Fibroblast of skin of right biceps (primary cell): Measurements from ENCODE around the gene KLHL17.
A peak's percentile ranks its signal among the peaks of the same experiment; 100 is the strongest.

Experiments used
- DNase-seq: peaks from one replicate; pipeline ENCODE4 v3.0.0-alpha.2; 2013

The KLHL17 gene

DNA sequence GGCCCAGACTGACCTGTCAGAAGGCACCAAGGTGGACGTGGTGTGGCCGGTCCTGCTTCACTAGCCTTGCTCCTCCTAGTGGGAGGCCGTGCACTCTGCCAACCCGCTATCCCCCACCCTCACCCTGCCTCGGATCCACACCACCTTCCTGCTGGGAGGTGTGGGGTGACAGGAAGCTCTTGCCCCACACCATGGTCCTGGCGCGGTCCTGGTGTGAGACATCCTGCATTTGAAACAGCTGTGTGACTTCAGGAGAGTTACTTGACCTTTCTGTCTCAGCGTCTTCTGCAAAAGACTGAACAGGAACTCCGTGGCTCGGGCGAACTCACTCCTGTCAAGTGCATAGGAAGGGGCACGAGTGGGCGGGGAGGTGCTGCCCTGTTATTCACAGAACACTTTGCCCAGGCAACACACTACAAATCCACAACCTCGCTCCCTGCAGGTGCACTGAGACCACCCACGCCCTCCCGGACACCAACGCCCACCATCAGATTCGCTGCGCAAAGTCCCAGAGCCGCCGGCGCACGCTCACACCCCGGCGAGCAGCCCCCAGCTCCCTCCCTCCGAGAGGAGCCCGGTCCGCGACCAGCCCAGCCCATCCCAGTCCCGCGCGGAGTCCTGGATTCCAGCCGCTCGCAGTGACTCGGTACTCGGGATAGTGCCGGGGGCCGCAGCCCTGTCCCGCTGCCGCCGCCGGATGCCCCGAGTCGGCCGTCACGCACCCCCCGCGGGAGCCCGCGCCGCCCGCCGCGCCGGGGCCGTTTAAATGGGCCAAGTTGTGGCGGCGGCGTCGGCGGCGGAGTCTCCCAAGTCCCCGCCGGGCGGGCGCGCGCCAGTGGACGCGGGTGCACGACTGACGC, 37.0 kb upstream of the KLHL17 start, which contains the start of gene SAMD11:
Gene SAMD11 (plus strand): TSS at position 793 of the 860 bp plus-strand sequence. CDS start 509 bp downstream, outside the sequence.
- peak; percentile 94 for DNase-seq

DNA sequence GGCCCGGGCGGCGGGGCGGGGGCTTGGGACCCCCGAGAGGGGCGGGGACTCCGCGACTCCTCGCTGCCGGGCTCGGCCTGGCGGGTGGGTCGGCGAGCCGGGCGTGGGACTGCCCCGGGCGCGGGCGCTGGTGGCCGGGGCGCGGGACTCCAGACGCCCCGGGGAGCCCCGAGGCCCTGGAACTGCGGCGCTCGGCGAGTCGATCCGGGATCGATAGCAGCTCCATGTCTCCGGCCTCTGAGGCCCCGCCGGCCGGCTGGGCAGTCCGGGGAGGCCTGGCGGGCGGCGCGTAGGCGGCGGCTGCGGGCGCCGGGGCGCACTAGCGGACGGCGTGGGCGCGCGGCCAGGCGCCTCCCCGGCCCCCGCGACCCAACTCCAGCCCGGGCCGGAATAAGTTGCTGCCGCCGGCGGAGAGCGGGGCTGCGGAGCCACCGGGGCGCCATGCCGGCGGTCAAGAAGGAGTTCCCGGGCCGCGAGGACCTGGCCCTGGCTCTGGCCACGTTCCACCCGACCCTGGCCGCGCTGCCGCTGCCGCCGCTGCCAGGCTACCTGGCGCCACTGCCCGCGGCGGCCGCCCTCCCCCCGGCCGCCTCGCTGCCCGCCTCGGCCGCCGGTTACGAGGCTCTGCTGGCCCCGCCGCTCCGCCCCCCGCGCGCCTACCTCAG, 36.3 kb upstream of the KLHL17 start:
- no peak for DNase-seq

DNA sequence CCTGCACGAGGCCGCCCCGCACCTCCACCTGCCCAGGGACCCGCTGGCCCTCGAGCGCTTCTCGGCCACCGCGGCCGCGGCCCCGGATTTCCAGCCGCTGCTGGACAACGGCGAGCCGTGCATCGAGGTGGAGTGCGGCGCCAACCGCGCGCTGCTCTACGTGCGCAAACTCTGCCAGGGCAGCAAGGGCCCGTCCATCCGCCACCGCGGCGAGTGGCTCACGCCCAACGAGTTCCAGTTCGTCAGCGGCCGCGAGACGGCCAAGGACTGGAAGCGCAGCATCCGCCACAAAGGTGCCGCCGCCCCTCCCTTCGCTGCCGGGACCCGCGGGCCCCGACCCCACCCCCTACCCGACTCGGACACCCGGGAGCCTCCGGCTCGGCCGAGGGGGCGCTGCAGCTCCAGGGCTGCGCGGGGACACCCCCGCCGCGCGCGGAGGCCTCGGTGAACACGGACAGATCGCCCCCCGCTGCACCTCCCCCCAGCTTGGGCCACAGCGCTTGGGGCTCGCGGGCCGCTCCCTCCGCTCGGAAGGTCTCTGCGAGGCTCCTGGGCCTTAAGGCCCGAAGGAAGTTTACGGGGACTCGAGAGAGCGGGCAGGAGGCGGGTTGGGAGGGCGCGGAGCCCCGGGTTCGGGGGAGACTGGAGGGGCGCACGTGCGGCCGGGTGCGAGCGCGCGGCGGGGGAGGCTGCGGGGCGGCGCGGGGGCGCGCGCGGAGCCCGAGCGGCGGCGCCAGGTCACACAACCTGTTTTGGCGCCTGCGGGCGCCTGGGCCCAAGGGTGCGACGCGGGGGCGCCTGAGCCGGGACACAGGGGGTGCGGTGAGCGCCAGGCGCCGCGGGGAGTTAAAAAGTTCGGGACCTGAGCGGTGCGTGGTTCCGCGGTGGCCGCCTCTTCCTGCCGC, 35.5 kb upstream of the KLHL17 start:
- peak; percentile 63 for DNase-seq

DNA sequence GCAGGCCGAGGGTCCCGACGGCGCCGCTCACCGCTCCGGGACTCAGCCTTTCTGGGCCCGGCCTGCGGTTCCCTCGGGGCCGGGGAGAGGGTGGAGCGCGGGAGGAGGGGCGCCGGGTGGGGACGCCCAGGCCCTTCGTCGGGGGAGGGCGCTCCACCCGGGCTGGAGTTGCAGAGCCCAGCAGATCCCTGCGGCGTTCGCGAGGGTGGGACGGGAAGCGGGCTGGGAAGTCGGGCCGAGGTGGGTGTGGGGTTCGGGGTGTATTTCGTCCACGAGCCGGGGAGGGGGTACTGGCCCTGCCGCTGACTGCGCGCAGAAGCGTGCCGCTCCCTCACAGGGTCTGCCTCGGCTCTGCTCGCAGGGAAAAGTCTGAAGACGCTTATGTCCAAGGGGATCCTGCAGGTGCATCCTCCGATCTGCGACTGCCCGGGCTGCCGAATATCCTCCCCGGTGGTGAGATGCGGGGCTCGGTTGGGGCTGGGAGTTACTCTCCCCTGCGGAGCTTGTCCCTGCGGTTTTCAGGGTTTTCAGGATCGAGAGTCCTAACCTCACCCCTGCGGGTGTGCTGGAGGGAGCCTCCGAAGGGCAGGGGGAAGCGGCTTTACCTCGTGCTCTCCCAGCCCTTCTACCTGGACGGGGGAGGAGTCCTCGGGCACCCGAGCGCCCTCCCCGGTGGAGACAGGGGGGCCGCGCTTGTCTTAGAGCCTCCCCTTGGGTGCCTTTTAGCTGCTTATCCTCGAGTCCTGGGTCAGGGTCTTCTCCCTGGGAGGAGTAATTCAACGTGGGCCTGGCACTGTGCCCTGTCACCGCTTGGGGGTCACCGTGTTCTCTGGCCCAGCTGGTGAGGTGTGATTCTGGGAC, 34.6 kb upstream of the KLHL17 start:
- peak; percentile 71 for DNase-seq

DNA sequence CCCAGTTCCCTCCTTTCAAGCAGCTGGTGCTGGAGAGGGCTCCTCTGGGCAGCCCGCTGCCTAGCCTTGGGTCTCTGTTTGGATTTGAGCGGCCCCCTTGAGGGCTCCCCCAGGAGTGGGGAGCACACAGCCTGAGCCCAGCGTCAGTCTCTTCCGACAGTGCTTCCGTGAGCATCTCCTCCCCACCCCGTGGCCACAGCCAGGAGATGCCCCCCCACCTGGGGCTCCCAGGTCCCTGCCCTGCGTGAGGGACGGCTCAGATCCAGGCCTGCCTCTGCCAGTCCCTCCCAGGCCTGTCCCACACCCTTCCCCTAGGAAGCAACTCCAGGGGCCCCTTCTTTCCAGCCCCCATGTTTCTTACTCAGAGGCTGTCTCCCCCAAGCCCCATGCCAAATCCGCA, 33.1 kb upstream of the KLHL17 start:
- no peak for DNase-seq

DNA sequence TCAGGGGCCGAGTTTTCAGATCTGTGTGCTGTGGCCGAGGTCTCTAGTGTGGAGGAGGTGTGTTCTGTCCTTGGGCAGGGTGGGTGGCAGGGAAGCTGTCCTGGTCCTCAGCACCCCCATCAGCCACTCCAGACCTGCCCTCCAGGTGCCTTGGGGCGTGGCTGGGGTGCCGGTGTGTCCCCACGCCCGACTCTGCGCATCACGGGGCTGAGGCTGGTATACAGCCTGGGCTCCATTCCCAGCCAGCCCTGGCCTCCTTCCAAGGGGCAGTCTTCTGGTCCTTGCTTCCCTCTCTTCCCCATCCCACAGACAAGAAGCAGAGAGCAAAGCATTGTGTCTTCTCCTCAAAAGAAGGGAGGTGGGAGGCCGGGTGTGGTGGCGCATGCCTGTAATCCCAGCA, 32.6 kb upstream of the KLHL17 start:
- no peak for DNase-seq

DNA sequence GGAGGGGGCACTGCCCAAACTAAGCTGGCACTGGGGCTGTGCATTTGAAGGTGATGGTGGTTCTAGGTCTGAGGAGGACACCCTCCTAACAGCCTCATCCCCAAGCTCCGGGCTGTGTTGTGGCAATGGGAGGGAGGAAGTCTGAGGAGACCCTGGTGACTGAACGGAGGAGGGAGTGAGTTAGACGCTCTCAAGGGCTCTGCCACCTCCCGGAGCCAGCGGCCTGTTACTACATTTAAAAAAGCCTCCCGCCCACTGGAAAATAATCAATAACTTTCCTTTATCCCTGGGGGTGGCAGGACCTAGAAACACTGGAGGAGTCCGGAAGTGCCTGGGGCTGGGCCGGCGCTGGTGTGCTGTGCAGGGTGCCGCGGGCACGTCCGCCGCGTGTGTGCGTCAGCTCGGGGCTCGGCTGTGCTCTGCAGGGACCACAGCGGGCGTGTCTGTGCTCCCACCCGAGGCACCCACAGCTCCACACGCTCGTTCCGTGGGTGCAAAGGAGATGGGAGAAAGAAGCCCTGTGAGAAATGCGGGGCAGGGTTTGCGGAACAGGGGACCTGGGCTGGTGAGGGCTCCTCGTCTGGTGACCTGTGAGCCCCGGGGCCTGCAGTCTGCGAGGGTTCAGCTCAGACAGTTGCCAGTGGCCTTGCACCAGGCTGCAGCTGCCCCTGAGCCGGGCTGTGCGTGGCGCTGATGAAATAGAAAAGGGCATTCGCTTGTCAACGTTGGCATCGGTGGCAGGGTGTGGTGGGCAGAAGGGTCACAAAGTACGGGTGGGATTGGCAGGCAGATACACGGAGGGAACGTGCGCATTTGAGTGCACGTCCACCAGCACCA, 31.3 kb upstream of the KLHL17 start:
- DNase-seq: no peak

DNA sequence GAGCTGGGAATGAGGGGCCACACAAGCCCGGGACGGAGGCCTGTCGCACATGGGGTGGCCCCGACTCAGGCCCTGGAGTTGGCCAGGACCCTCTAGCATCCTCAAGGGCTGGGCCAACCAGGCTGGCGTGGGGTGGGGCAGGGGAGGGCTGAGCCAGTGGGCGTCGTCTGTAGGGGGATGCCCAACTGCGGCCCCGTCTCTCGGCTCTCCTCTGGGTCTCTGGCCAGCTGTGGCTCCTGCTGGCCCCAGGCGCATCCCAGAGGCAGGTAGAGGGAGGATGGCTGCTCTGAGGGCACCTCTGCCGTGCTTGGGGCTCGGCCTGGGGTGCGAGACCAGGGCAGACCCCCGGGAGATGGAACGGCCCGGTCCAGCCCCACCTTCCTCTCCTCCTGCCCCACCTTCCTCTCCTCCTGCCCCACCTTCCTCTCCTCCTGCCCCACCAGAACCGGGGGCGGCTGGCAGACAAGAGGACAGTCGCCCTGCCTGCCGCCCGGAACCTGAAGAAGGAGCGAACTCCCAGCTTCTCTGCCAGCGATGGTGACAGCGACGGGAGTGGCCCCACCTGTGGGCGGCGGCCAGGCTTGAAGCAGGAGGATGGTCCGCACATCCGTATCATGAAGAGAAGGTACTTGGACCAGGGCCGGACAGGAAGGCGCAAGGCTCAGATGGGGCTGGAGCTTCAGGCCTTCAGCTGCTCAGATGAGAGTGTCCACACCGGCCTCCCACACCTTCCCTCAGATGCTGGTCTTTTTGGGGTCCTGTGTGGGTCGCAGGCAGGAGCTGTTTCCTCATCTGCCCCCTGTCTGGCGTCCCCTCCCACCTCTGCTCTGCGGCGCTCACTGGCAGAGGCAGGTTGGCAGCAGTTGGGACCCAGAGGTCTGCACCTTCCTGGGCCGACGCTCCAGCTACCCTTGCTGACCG, 30.4 kb upstream of the KLHL17 start:
- no peak for DNase-seq

DNA sequence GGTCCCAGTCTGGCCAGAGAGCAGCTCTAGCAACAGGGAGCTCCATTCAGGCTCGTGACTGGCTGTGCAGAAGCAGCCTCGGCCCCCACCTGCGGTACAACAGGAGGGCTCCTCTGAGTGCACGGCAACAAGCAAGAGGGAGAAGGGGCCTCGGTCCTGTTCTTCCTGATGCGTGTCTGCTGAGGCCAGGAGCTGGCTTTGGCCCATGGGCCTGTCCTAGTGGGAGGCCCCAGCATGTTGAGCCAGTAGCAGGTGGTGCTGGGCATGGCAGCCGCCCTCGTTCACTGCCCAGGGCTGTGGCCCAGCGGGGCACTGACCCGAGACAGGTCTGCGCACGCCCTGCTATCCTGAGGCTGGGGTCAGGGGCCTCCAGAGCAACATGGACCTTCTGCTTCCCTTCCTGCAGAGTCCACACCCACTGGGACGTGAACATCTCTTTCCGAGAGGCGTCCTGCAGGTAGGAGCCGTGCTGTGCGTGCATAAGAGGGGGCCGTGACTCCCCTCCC, 29.7 kb upstream of the KLHL17 start:
- no peak for DNase-seq

DNA sequence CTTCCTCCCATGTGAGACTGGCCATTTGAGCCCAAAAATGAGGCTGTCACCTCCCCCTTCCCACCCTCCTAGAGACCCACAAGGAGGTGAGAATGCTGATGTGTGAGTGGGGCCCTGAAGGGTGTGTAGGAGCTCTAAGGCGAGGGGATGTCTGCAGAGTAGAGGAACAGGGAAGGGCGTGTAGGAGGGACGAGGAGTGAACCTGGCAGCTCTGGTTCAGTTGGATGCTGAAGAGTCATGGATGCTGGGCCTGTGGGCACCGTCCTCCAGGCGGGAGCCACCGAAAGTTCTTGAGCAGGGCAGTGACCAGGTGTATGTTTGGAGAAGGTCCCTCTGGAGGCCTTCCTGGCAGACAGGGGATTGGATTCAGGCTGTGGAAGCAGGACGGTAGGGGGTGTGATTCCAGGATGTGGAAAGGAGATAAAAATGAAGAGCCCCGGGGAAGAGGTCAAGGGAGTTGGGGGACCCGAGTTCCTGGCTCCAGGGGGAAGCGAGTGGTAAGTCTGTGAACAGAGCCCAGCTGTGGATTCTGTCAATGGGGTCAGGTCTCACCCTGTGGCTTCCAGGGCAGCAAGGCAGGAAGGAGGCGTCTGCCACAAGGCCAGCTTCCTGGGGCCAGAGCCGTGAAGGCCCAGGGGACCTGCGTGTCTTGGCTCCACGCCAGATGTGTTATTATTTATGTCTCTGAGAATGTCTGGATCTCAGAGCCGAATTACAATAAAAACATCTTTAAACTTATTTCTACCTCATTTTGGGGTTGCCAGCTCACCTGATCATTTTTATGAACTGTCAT, 28.8 kb upstream of the KLHL17 start:
- DNase-seq: no peak

DNA sequence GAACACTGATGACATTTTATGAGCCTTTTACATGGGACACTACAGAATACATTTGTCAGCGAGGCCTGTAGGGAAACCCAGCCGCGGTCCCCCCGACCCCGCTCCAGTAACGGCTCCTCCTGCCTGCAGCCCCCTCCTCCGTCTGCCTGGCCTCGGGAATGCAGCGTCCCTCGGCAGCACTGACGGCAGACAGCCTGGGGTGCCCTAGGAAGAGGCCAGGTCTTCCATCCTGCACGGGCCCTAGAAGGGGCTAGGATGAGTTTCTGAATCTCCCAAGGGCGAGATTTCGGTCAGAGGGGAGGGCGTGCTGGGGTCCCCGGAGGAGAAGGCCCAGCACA, 28.2 kb upstream of the KLHL17 start:
- DNase-seq: no peak

DNA sequence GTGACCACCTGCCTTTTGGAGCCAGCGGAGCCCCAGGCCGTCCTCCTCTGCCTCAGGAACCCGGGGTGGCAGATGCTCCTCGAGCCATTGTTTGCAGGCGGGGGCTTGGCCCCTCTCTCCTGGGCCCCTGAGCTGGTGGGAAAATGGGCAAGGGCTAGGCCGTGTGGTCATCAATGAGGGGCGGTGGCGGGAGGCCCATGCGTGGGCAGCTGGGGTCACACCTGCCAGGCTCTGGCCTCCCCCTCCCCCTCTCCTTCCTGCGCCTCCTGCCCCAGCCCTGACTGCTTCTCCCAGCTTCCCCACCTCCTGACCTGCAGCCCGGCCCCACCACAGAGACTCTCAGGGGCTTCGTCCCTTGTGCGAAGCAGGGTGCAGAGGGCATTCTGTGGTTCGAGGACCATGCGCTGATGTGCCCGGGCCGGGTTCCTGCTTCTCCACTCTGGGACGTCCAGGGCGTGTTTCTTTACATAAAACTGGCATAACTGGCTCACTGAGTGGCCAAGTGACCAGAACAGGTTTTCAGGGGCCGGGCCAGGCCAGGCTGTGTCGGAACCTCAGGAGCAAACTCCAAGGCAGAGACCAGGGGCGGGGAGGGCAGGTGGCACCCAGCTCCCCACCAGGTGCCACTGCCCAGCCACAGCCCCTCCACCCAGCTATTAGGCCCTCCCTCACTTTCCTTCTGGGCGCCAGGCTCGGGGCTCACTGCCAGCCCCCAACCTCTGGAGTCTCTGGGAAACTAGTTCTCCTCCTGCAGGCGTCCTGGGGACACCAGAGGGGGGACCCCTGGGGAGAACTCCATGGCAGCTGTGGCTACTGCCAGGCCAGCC, 27.4 kb upstream of the KLHL17 start:
- DNase-seq: no peak

DNA sequence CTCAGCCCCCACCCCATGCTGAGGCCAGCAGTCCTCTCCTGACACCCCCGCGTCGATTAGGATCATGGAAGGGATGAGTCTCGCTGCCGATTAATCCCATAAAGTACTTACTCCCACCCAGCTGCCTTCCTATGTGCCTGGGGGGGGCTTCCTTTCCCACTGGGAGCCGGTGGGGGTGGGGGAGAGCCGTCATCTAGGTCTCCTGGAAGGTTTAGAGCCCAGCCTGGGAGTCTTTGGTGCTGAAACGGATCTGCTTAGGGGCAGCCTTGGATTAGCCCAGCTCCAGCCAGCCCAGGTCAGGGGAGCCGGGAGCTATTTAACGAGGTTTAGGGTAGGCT, 26.8 kb upstream of the KLHL17 start:
- DNase-seq: no peak

DNA sequence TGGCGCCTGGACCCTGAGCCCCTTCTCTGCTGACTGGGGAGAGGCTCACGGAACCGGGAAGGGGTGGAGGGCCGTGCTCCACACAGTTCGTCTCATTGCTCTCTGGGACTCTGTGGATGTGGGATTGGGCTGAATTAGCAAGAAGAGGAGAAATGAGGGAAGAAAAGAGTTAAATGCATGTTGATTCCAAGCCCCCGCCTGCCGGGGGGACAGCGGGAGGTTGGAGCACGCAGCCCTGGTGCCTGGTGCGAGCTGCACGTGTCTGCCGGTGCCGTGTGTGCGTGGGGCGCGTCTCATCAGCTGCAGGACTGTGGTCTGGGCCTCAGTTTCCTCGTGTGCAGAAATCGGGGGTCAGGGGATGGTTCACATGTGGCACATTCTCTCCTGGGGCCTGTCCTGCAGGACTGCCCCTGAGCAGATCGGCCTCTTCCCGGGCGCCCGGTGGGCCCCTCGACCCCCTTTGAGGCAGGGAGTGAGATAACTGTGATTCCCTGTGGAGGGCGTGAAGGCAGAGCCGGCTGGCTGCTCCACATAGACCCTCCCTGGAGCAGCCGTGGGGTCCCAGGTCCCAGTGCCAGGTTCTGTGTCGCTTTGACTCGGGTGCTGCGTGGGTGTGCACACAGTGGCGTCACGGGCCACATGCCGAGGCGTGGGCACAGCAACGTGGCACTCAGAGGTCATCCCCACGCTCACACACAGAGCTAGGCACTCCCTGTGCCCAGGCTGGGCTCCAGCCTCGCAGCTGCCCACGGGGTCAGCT, 25.2 kb upstream of the KLHL17 start:
- no peak for DNase-seq

DNA sequence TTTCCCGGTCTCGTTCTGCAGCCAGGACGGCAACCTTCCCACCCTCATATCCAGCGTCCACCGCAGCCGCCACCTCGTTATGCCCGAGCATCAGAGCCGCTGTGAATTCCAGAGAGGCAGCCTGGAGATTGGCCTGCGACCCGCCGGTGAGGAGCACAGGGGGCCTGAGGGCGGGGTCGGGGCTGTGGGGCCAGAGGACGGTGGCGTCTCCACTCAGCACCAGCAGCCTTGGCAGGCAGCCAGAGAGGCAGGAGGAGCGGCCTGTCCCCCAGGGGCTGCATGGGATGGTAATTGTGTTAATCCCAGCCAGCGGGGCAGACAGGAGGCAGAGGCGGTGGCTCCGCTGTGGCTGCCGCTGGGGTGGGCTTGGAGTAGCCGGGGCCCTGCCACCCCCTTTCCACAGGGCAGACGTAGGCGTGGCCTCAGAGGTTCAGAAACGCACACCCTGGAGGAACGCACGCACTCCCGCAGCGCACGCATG, 24.6 kb upstream of the KLHL17 start:
- DNase-seq: peak; percentile 78

DNA sequence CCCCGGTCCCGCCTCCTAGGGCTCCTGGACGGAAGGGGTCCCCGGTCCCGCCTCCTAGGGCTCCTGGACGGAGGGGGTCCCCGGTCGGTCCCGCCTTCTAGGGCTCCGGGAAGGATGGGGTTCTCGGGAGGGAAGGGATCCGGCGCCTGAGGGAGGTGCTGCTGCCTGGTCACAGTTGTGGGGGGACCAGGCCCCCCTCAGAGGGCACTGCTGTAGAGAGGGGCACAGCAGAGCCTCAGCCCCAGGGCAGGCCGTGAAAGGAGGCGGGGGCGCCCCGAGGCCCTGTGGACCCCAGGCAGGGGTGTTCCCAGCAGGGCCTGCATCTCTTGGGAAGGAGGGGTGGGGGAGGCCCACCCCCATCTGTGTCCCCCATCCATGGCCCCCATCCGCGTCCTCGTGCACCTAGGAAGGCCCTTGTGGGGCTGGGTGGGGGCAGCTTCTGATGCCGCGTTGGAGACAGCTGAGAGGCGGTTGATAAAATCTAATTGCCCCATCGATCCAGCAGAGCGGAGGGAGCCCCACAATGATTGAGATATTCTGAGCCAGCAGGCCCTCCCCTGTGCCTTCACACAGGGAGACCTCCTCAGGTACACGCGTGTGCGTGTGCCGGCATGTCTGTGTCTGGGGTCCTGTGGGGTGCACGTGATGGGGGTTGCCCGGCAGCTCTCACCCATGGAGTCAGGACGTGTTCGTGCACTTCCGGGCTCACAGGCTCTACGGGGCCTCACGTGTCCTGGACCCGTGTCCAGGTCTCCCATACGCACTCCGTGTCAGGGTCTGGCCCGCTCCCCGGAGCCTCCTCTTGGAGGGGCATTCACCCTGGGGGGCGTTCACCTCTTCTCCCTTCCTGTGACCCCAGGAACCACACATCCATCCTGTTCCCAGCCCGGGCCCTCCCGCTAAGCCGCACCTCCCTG, 23.8 kb upstream of the KLHL17 start:
- DNase-seq: no peak
